ENCODE results near the gene RAP1A. TPM values are rescaled to one million over a fixed set of nuclear protein-coding genes. Genes with fewer than 3 reads are reported as not detected.

The RAP1A gene
- total RNA-seq, 4 donors from 2014 or later, result 49.4 to 72.1 (median 57.9) TPM

- TF ChIP-seq POLR2A (IDR thresholded peaks at IDR 0.05), result no peak
- no peak for TF ChIP-seq CTCF (IDR thresholded peaks at IDR 0.05 in 4 of 5, conservative IDR thresholded peaks at IDR 0.05 in 1 of 5)
- Histone ChIP-seq H3K27ac (peak overlapping the region; percentile 70 to 85 (median 77)), H3K4me1 (peaks cover 88 to 95% of the 10 kb centered on the region in 2 donors), H3K36me3 (no peaks in the 10 kb centered on the region), H3K4me3 (no peak overlapping the region), H3K27me3 (no peaks in the 10 kb centered on the region), H3K9me3 (no peaks in the 10 kb centered on the region)
- ATAC-seq (peak in 1 of 2 donors; percentile 3), DNase-seq (no peak)
- intact Hi-C loops (cut with DNase I; ENCODE audit: low total_unique reads), result no loop called here
- in situ Hi-C loops (cut with MboI; ENCODE audit: low sequenced_read_pairs in 4 of 4), result no loop called here
These were observed 110.5 kb downstream of the RAP1A start for GRCh38 chr1:111729946-111730681.

- peak overlapping the region; percentile 70 to 85 (median 77) for H3K27ac ChIP-seq
- no peaks in the 10 kb centered on the region for H3K36me3 ChIP-seq
- ATAC-seq, result no peak
- peaks cover 86 to 95% of the 10 kb centered on the region in 2 donors for H3K4me1 ChIP-seq
- H3K27me3 ChIP-seq, result no peaks in the 10 kb centered on the region
- in situ Hi-C loops (cut with MboI; ENCODE audit: low sequenced_read_pairs in 4 of 4), result no loop called here
- DNase-seq, result no peak
- no peak overlapping the region for H3K4me3 ChIP-seq
- no peaks in the 10 kb centered on the region for H3K9me3 ChIP-seq
- no peak for TF ChIP-seq CTCF (IDR thresholded peaks at IDR 0.05 in 4 of 5, conservative IDR thresholded peaks at IDR 0.05 in 1 of 5)
- TF ChIP-seq POLR2A (IDR thresholded peaks at IDR 0.05), result no peak
- intact Hi-C loops (cut with DNase I; ENCODE audit: low total_unique reads), result no loop called here
These were observed 111.1 kb downstream of the RAP1A start for GRCh38 chr1:111730706-111731105.

DNA sequence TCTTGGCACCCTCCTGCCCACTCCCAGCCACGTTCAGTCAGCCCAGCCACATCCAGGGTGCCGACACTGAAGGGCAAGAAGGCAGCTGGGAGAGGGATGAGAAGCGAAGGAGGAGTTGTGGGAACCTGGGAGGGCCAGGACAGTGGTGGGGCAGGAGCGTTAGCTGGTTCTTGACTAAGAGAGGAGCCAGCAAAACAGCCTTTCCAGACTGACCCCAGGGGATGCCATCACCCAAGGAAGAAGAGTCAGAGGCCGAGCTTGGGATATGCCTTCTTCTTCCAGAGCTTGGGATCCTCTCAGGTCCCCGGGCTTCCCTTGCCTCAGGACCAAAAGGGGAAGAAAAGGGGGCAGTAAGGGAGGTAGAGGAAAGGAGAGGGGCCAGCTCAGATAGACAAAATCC lies 112.4 kb downstream of the RAP1A start:
- H3K4me3 ChIP-seq, result no peak overlapping the region
- no peak for TF ChIP-seq CTCF (IDR thresholded peaks at IDR 0.05 in 4 of 5, conservative IDR thresholded peaks at IDR 0.05 in 1 of 5)
- TF ChIP-seq POLR2A (IDR thresholded peaks at IDR 0.05), result no peak
- intact Hi-C loops (cut with DNase I; ENCODE audit: low total_unique reads), result no loop called here
- in situ Hi-C loops (cut with MboI; ENCODE audit: low sequenced_read_pairs in 4 of 4), result no loop called here
- H3K27me3 ChIP-seq, result no peaks in the 10 kb centered on the region
- peaks cover 89 to 95% of the 10 kb centered on the region in 2 donors for H3K4me1 ChIP-seq
- no peaks in the 10 kb centered on the region for H3K9me3 ChIP-seq
- no peak for ATAC-seq
- no peak for DNase-seq
- peak overlapping the region in 2 of 4 donors; percentile 81 to 85 for H3K27ac ChIP-seq
- H3K36me3 ChIP-seq, result no peaks in the 10 kb centered on the region

- in situ Hi-C loops (cut with MboI; ENCODE audit: low sequenced_read_pairs in 4 of 4), result no loop called here
- no peak for DNase-seq
- ATAC-seq, result no peak
- Histone ChIP-seq H3K4me1 (peaks cover 91 to 95% of the 10 kb centered on the region in 2 donors), H3K9me3 (no peaks in the 10 kb centered on the region), H3K36me3 (no peaks in the 10 kb centered on the region), H3K27me3 (no peaks in the 10 kb centered on the region), H3K27ac (peak overlapping the region; percentile 60 to 85 (median 68)), H3K4me3 (no peak overlapping the region)
- intact Hi-C loops (cut with DNase I; ENCODE audit: low total_unique reads), result no loop called here
- TF ChIP-seq POLR2A (IDR thresholded peaks at IDR 0.05) (no peak), CTCF (IDR thresholded peaks at IDR 0.05 in 4 of 5, conservative IDR thresholded peaks at IDR 0.05 in 1 of 5) (no peak)
These were observed 113.1 kb downstream of the RAP1A start for GRCh38 chr1:111732718-111733117.

Data from gastrocnemius medialis (tissue), 4 donors.